Nephron progenitor cell (in vitro differentiated cells): ENCODE results near the gene SGPL1.

Source experiments
- DNase-seq: peaks from one replicate; pipeline ENCODE4 v3.0.0; 2021
- H3K27ac Mint-ChIP-seq: 2 replicates; pipeline ENCODE4 v1.8.0; 2021; ENCODE audit warnings: mild to moderate bottlenecking, moderate library complexity, mixed read lengths
- H3K27me3 Mint-ChIP-seq: 2 replicates; pipeline ENCODE4 v1.8.0; 2021; ENCODE audit warnings: mild to moderate bottlenecking, low read depth, mixed read lengths; ENCODE audit not compliant: poor library complexity
- H3K36me3 Mint-ChIP-seq: 2 replicates; pipeline ENCODE4 v1.8.0; 2021; ENCODE audit warnings: low read depth, mixed read lengths
- H3K4me1 Mint-ChIP-seq: 2 replicates; pipeline ENCODE4 v1.8.0; 2021; ENCODE audit warnings: mixed read lengths
- H3K4me3 Mint-ChIP-seq: 2 replicates; pipeline ENCODE4 v1.8.0; 2021; ENCODE audit warnings: mild to moderate bottlenecking, moderate library complexity, mixed read lengths
- H3K9me3 Mint-ChIP-seq: 2 replicates; pipeline ENCODE4 v1.8.0; 2021; ENCODE audit warnings: mild to moderate bottlenecking, moderate library complexity, mixed read lengths
- TF ChIP-seq, protein P1 (sequence below): fragments of 200-600 bp; sonication (generic); IDR thresholded peaks from 2 replicates; pipeline ENCODE4 v1.5.0; 2021; ENCODE audit warnings: antibody characterized with exemption

The SGPL1 gene

DNA sequence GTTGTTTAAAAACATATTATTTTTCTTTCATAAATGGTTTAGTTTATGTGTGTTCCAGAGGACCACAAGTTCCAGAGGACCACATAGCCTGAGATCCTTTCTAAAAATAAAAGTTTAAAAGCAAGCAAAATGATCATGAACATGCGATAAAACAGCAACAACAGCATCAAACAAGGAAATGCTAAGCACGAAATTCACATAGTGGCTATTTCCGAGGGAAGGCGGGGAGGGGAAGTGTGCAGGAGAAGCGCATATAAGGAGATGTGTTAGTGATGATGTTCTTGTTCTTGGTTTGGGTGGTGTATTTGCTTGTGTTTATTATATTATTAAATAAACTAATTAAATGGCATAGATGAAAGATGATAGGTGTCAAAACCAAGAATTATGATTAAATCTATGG is 31.7 kb upstream of the SGPL1 start:
- Mint-ChIP-seq H3K36me3 (no peaks in the 10 kb centered on the region), H3K4me1 (peaks cover 18% of the 10 kb centered on the region), H3K27me3 (no peaks in the 10 kb centered on the region), H3K9me3 (peaks cover 4% of the 10 kb centered on the region), H3K27ac (no peak overlapping the region), H3K4me3 (no peak overlapping the region)
- DNase-seq: no peak
- TF ChIP-seq, protein P1, sequence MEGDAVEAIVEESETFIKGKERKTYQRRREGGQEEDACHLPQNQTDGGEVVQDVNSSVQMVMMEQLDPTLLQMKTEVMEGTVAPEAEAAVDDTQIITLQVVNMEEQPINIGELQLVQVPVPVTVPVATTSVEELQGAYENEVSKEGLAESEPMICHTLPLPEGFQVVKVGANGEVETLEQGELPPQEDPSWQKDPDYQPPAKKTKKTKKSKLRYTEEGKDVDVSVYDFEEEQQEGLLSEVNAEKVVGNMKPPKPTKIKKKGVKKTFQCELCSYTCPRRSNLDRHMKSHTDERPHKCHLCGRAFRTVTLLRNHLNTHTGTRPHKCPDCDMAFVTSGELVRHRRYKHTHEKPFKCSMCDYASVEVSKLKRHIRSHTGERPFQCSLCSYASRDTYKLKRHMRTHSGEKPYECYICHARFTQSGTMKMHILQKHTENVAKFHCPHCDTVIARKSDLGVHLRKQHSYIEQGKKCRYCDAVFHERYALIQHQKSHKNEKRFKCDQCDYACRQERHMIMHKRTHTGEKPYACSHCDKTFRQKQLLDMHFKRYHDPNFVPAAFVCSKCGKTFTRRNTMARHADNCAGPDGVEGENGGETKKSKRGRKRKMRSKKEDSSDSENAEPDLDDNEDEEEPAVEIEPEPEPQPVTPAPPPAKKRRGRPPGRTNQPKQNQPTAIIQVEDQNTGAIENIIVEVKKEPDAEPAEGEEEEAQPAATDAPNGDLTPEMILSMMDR: no peak

DNA sequence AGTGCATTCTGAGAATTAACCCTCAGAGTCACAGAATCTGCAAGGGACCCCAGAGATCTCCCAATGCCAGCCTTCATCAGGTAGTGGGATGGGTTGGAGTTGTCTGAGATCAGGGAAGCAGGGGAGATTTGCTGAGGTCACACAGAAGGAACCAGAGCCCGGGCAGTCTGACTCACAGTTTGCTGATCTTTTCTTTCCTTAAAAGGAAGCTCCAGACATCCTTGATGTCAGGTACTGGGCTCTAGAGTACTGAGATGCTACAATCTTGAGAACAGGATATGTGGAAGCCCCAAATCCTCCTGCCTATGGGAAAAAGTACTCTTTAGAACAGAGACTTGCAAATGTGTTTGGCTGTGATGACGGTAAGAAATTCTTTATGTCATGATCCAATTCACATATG is 31.3 kb upstream of the SGPL1 start:
- TF ChIP-seq, protein P1: no peak
- H3K9me3 Mint-ChIP-seq: peaks cover 4% of the 10 kb centered on the region
- H3K27me3 Mint-ChIP-seq: no peaks in the 10 kb centered on the region
- peaks cover 16% of the 10 kb centered on the region for H3K4me1 Mint-ChIP-seq
- no peak for DNase-seq
- no peak overlapping the region for H3K27ac Mint-ChIP-seq
- H3K4me3 Mint-ChIP-seq: no peak overlapping the region
- H3K36me3 Mint-ChIP-seq: no peaks in the 10 kb centered on the region

DNA sequence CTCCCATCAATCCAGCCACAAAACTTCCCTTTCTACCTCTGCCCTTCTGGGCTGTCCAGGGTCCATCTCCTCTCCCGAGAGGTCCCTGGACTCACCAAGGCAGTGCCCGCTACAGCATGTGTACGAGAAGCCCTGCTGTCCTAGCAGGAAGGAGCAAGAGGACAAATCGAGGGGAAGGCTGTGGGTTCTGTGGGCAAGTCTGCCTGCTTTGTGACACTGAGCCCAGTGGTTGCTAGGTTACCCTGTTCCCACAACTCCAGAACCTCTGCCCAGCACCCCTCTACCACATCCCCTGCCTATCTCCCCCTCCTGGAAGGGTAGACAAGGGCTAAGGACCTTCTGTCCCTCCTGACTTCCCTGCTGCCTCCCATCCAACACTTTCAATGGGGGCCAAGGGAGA is 30.6 kb upstream of the SGPL1 start, which contains the start of gene TBATA:
Gene TBATA (minus strand): TSS at position 188 of the 400 bp plus-strand sequence. CDS start 1,998 bp downstream, outside the sequence.
- Mint-ChIP-seq H3K4me1 (peaks cover 10% of the 10 kb centered on the region), H3K27me3 (no peaks in the 10 kb centered on the region), H3K27ac (no peak within 1 kb of the TSS), H3K9me3 (peaks cover 4% of the 10 kb centered on the region), H3K4me3 (no peak within 1 kb of the TSS), H3K36me3 (no peaks in the 10 kb centered on the region)
- TF ChIP-seq, protein P1: no peak
- no peak for DNase-seq

DNA sequence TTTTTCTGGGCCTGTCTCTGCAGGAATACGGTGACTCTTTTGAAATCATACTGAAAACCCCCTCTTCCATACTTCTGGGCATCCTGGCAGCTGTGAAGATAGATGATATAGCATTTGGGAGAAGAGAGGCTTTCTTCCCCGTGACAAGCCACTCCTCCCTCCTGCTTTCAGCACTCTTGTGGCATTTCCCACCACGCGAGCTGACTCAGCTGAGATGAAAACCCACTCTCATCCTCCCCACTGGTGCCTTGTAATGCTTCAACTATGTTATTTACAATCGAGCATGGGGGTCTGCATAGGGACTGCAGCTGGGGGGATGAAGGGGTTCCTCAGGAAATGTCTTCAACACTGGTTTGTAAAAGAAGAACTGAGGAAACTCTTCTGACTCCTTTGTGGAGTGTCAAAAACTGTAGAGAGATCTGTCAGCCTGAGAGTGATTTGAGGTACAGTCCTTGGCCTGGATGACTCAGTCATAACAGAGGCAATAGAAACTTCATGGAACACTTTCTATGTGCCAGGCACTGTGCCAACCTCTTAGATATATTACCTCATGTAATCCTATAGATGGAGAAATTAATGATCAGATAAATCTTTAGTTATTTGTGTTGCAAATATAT is 28.8 kb upstream of the SGPL1 start:
- no peaks in the 10 kb centered on the region for H3K27me3 Mint-ChIP-seq
- H3K4me3 Mint-ChIP-seq: no peak overlapping the region
- peaks cover 4% of the 10 kb centered on the region for H3K9me3 Mint-ChIP-seq
- H3K36me3 Mint-ChIP-seq: no peaks in the 10 kb centered on the region
- H3K27ac Mint-ChIP-seq: no peak overlapping the region
- H3K4me1 Mint-ChIP-seq: peaks cover 9% of the 10 kb centered on the region
- no peak for DNase-seq
- TF ChIP-seq, protein P1: no peak

DNA sequence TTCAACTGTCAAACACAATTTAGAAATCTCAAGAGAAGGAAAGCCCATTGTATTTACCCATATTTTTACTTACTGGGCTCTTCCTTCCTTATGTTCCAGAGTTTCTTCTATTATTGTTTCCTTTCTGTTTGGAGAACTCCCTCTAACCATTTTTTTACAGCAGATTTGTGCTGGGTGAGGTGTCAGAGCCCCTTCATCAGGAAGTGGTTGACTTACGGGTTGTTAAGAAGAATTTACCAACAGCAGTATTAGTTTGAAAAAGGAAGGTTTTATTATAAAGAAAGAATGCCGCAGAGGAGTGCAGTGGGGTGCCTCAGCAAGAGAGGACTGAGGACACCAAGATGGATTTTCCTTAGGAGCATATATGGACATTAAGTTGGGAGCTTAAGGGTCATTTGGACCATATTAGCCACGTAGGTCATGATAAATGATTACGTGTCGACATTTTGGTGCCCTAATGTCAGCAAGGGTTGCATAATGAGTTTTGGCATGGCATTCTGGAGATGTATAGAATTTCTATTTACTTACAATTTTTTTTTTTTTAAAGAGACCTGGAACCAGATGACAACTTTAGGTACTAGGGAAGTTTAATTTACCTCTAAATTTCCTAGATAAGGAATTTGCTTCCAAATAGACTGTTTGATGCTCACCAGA is 24.2 kb upstream of the SGPL1 start:
- Mint-ChIP-seq H3K27me3 (peaks cover 6% of the 10 kb centered on the region), H3K4me3 (no peak overlapping the region), H3K36me3 (no peaks in the 10 kb centered on the region), H3K27ac (no peak overlapping the region), H3K4me1 (peaks cover 9% of the 10 kb centered on the region), H3K9me3 (peaks cover 7% of the 10 kb centered on the region)
- TF ChIP-seq, protein P1: no peak
- no peak for DNase-seq

DNA sequence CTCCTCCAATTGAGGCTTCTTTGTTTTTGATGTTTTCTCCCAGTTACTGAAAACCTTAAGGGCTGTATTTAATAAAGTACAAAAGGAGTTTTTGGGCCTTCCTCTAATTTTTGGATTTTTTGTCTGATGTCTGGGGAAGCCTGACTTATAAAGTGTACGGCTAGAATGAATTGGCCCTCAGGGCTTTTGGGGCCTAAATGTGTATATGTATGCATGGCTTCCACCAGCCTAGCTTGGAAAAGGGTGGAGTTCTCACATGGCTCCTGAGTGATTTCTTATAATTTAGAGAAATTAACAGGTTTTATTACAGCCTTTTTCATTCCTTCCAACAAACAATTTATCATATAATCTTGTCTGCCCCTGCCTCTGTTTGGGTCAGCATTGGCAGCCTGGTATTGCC is 20.1 kb upstream of the SGPL1 start:
- no peaks in the 10 kb centered on the region for H3K36me3 Mint-ChIP-seq
- no peak for DNase-seq
- H3K27me3 Mint-ChIP-seq: peaks cover 14% of the 10 kb centered on the region
- TF ChIP-seq, protein P1: no peak
- H3K9me3 Mint-ChIP-seq: peaks cover 13% of the 10 kb centered on the region
- no peak overlapping the region for H3K27ac Mint-ChIP-seq
- H3K4me3 Mint-ChIP-seq: no peak overlapping the region
- peaks cover 5% of the 10 kb centered on the region for H3K4me1 Mint-ChIP-seq
